ENCODE results near the gene MASP2. TPM values are rescaled to one million over a fixed set of nuclear protein-coding genes. Genes with fewer than 3 reads are reported as not detected.
"Not testable (repeated sequence)": the region's sequence is repeated elsewhere in the genome, so short reads cannot be mapped to it uniquely, and the experiment has no call there.

MASP2 gene
- total RNA-seq, 1 donor from 2014 or later: not detected

DNA sequence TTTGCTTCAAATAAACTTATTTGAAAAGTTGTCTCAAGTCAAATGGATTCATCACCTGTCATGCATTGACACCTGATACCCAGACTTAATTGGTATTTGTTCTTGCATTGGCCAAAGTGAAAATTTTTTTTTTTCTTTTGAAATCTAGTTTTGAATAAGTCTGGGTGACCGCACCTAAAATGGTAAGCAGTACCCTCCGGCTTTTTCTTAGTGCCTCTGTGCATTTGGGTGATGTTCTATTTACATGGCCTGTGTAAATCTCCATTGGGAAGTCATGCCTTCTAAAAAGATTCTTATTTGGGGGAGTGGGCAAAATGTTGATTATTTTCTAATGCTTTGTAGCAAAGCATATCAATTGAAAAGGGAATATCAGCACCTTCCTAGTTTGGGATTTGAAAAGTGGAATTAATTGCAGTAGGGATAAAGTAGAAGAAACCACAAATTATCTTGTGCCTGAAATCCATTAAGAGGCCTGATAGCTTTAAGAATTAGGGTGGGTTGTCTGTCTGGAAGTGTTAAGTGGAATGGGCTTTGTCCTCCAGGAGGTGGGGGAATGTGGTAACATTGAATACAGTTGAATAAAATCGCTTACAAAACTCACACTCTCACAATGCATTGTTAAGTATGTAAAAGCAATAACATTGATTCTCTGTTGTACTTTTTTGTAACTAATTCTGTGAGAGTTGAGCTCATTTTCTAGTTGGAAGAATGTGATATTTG is 22.7 kb downstream of the MASP2 start:
- Histone ChIP-seq H3K27me3 (ENCODE audit: low read depth) (no peaks in the 10 kb centered on the region), H3K9me3 (replicated peaks) (no peaks in the 10 kb centered on the region), H3K27ac (replicated peaks) (no peak overlapping the region), H3K36me3 (peaks cover 86% of the 10 kb centered on the region), H3K4me3 (no peak overlapping the region), H3K4me1 (no peaks in the 10 kb centered on the region)
- TF ChIP-seq, protein P1, sequence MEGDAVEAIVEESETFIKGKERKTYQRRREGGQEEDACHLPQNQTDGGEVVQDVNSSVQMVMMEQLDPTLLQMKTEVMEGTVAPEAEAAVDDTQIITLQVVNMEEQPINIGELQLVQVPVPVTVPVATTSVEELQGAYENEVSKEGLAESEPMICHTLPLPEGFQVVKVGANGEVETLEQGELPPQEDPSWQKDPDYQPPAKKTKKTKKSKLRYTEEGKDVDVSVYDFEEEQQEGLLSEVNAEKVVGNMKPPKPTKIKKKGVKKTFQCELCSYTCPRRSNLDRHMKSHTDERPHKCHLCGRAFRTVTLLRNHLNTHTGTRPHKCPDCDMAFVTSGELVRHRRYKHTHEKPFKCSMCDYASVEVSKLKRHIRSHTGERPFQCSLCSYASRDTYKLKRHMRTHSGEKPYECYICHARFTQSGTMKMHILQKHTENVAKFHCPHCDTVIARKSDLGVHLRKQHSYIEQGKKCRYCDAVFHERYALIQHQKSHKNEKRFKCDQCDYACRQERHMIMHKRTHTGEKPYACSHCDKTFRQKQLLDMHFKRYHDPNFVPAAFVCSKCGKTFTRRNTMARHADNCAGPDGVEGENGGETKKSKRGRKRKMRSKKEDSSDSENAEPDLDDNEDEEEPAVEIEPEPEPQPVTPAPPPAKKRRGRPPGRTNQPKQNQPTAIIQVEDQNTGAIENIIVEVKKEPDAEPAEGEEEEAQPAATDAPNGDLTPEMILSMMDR (IDR thresholded peaks at IDR 0.05; ENCODE audit: borderline replicate concordance): no peak
- DNase-seq: no peak
- intact Hi-C loops (cut with micrococcal nuclease): no loop called here

DNA sequence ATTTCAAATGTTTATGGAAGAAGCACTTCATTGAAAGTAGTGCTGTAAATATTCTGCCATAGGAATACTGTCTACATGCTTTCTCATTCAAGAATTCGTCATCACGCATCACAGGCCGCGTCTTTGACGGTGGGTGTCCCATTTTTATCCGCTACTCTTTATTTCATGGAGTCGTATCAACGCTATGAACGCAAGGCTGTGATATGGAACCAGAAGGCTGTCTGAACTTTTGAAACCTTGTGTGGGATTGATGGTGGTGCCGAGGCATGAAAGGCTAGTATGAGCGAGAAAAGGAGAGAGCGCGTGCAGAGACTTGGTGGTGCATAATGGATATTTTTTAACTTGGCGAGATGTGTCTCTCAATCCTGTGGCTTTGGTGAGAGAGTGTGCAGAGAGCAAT is 23.8 kb downstream of the MASP2 start:
- H3K27ac ChIP-seq (replicated peaks): no peak overlapping the region
- no peak overlapping the region for H3K4me3 ChIP-seq
- intact Hi-C loops (cut with micrococcal nuclease): no loop called here
- TF ChIP-seq, protein P1 (IDR thresholded peaks at IDR 0.05; ENCODE audit: borderline replicate concordance): no peak
- no peaks in the 10 kb centered on the region for H3K9me3 ChIP-seq (replicated peaks)
- DNase-seq: no peak
- peaks cover 6% of the 10 kb centered on the region for H3K4me1 ChIP-seq
- no peaks in the 10 kb centered on the region for H3K27me3 ChIP-seq (ENCODE audit: low read depth)
- H3K36me3 ChIP-seq: peaks cover 97% of the 10 kb centered on the region

DNA sequence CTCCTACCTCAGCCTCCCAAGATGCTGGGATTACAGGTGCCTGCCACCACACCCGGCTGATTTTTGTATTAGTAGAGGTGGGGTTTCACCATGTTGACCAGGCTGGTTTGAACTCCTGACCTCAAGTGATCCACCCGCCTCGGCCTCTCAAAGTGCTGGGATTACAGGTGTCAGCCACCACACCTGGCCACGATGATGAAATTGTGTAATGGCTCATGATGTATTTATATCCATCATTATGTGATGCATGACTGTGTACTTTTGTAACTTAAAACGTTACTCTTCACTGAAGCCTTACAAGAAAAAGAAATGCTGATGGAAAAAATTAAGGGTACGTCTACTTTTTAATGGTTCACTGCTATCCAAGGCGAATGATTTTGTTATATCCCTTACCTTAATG is 27.1 kb downstream of the MASP2 start:
- DNase-seq: no peak
- TF ChIP-seq, protein P1 (IDR thresholded peaks at IDR 0.05; ENCODE audit: borderline replicate concordance): no peak
- Histone ChIP-seq H3K27ac (replicated peaks) (no peak overlapping the region), H3K9me3 (replicated peaks) (no peaks in the 10 kb centered on the region), H3K36me3 (peaks cover 100% of the 10 kb centered on the region), H3K27me3 (ENCODE audit: low read depth) (no peaks in the 10 kb centered on the region), H3K4me3 (no peak overlapping the region), H3K4me1 (peaks cover 33% of the 10 kb centered on the region)
- intact Hi-C loops (cut with micrococcal nuclease): no loop called here

DNA sequence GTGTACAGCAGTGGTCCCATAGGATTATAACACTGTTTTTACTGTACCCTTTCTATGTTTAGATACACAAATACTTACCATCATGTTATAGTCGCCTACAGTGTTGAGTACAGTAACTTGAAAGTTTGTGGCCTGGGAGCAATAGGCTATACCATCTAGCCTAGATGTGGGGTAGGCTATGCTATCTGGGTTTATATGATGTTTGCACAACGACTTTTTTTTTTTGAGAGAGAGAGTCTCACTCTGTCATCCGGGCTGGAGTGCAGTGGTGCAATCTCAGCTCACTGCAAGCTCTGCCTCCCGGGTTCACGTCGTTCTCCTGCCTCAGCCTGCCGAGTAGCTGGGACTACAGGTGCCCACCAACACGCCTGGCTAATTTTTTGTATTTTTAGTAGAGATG is 27.7 kb downstream of the MASP2 start:
- intact Hi-C loops (cut with micrococcal nuclease); H3K27ac ChIP-seq (replicated peaks); H3K9me3 ChIP-seq (replicated peaks); DNase-seq; H3K27me3 ChIP-seq (ENCODE audit: low read depth); H3K4me3 ChIP-seq: not testable (repeated sequence)
- peaks cover 100% of the 10 kb centered on the region for H3K36me3 ChIP-seq
- H3K4me1 ChIP-seq: peaks cover 39% of the 10 kb centered on the region

DNA sequence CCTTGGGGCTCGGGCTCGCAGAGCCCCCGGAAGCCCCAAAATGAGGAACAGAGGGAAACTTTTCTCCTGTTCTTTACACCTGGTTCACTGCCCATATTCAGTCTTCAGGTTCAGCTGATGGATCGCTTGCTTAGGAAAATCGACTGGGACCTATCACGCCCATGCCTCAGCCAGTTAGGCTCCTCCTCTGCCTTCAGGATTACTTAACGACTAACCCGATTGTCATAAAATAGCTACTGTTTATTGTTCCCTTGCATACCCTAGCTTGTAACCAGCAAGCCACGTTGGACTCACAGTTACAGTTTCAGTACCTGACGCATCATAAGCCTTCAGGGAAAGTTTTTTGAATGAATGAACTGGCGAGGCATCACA is 33.9 kb downstream of the MASP2 start:
- peaks cover 57% of the 10 kb centered on the region for H3K4me1 ChIP-seq

More for the DNA sequence above, 33.9 kb downstream of the MASP2 start:
- H3K36me3 ChIP-seq: peaks cover 46% of the 10 kb centered on the region
- TF ChIP-seq, protein P1 (IDR thresholded peaks at IDR 0.05; ENCODE audit: borderline replicate concordance): no peak
- H3K9me3 ChIP-seq (replicated peaks): no peaks in the 10 kb centered on the region
- DNase-seq: no peak
- H3K4me3 ChIP-seq: peak overlapping the region; percentile 95
- intact Hi-C loops (cut with micrococcal nuclease): no loop called here
- H3K27me3 ChIP-seq (ENCODE audit: low read depth): no peaks in the 10 kb centered on the region
- H3K27ac ChIP-seq (replicated peaks): peak overlapping the region; percentile 94
